Keratinocyte (primary cell): ENCODE results near the gene CCR5AS.

ENCODE experiments used
- DNase-seq: peaks from one replicate; pipeline ENCODE4 v3.0.0-alpha.2; 2011; ENCODE audit warnings: low read depth, missing footprints, low spot score
- FAIRE-seq: peaks from 2 replicates; lab custom pipeline; 2011; peaks lifted over from hg19 to GRCh38; lab: Jason Lieb, UNC
- H2AFZ ChIP-seq: 2 replicates; pipeline ENCODE4 v1.6.0; 2012; ENCODE audit warnings: low read length, control low read depth, inconsistent platforms; ENCODE audit not compliant: control insufficient read depth
- H3K27ac ChIP-seq: 2 replicates; pipeline ENCODE4 v1.5.1; 2011; ENCODE audit warnings: low read length; ENCODE audit not compliant: control insufficient read depth, insufficient read depth
- H3K27me3 ChIP-seq: 3 replicates; pipeline ENCODE4 v1.6.0; 2011; ENCODE audit warnings: low read length; ENCODE audit not compliant: control insufficient read depth, insufficient read depth; ENCODE audit errors: extremely low read depth
- H3K36me3 ChIP-seq, 2 experiments: 2 replicates in 1 of 2; 3 replicates in 1 of 2; pipeline ENCODE4 v1.5.1; 2011; ENCODE audit warnings: low read length in 2 of 2, mild to moderate bottlenecking in 1 of 2; ENCODE audit not compliant: control insufficient read depth in 2 of 2, insufficient read depth in 2 of 2; ENCODE audit errors: extremely low read depth in 1 of 2
- H3K4me1 ChIP-seq: 3 replicates; pipeline ENCODE4 v1.5.1; 2011; ENCODE audit warnings: low read length; ENCODE audit not compliant: control insufficient read depth, insufficient read depth; ENCODE audit errors: extremely low read depth
- H3K4me2 ChIP-seq: 3 replicates; pipeline ENCODE4 v1.6.0; 2011; ENCODE audit warnings: low read depth, low read length; ENCODE audit not compliant: control insufficient read depth, insufficient read depth; ENCODE audit errors: extremely low read depth
- H3K4me3 ChIP-seq, 3 experiments: fragments of 200-600 bp in 1 of 3; sonication (generic) in 1 of 3; 2 replicates in 2 of 3; 3 replicates in 1 of 3; pipeline ENCODE4 v1.5.1; 2011 to 2016; ENCODE audit warnings: low read length in 3 of 3, mild to moderate bottlenecking in 3 of 3, control low read depth in 2 of 3, inconsistent platforms in 1 of 3, low read depth in 1 of 3, mixed read lengths in 1 of 3, mixed run types in 1 of 3, moderate library complexity in 1 of 3; ENCODE audit not compliant: control insufficient read depth in 2 of 3, insufficient read depth in 2 of 3; ENCODE audit errors: extremely low read depth in 1 of 3
- H3K79me2 ChIP-seq: 2 replicates; pipeline ENCODE4 v1.6.0; 2012; ENCODE audit warnings: low read length; ENCODE audit not compliant: control insufficient read depth, insufficient read depth
- H3K9ac ChIP-seq: 3 replicates; pipeline ENCODE4 v1.6.0; 2011; ENCODE audit warnings: low read length; ENCODE audit not compliant: control insufficient read depth, insufficient read depth; ENCODE audit errors: extremely low read depth
- H3K9me1 ChIP-seq: 3 replicates; pipeline ENCODE4 v1.6.0; 2011; ENCODE audit warnings: low read length; ENCODE audit not compliant: control insufficient read depth, insufficient read depth; ENCODE audit errors: extremely low read depth
- H3K9me3 ChIP-seq: 2 replicates; pipeline ENCODE4 v1.5.1; 2012; ENCODE audit warnings: low read depth, low read length; ENCODE audit not compliant: control insufficient read depth
- H4K20me1 ChIP-seq: 3 replicates; pipeline ENCODE4 v1.6.0; 2011; ENCODE audit warnings: low read length; ENCODE audit not compliant: control insufficient read depth, insufficient read depth; ENCODE audit errors: extremely low read depth
- CTCF ChIP-seq, 3 experiments: IDR thresholded peaks in 1 of 3; conservative IDR thresholded peaks in 1 of 3; optimal IDR thresholded peaks in 1 of 3; 2 replicates in 2 of 3; 3 replicates in 1 of 3; pipeline versions ENCODE3 to v1.5.1; 2011; ENCODE audit warnings: low read length in 3 of 3, mild to moderate bottlenecking in 3 of 3, moderate library complexity in 2 of 3, control low read depth in 1 of 3, inconsistent platforms in 1 of 3; ENCODE audit not compliant: insufficient read depth in 2 of 3; ENCODE audit errors: extremely low read depth in 1 of 3
- EZH2 ChIP-seq: IDR thresholded peaks from one replicate; pipeline ENCODE4 v1.6.1; 2012; ENCODE audit warnings: inconsistent platforms, mild to moderate bottlenecking, low read length, moderate library complexity
- dilution Hi-C: fragments of 300-500 bp; cut with MboI; formaldehyde crosslinking; loops from one replicate; pipeline ENCODE4 v1.7.0; 2020; ENCODE audit warnings: low sequenced_read_pairs; ENCODE audit not compliant: extremely low pct_ligation_motif_present

The CCR5AS gene

GRCh38 chr3:46378426-46378942 is 28.4 kb downstream of the CCR5AS start:
- peak; percentile 87 for FAIRE-seq
- H2AFZ ChIP-seq, result peak overlapping the region; percentile 78

GRCh38 chr3:46375814-46376213 is 31.1 kb downstream of the CCR5AS start:
- Histone ChIP-seq H3K9me3 (no peaks in the 10 kb centered on the region), H3K4me1 (peaks cover 12% of the 10 kb centered on the region), H3K79me2 (no peaks in the 10 kb centered on the region), H3K9me1 (no peaks in the 10 kb centered on the region), H3K4me2 (no peak overlapping the region), H3K27ac (no peak overlapping the region), H3K9ac (no peak overlapping the region), H3K36me3 (no peaks in the 10 kb centered on the region), H4K20me1 (no peaks in the 10 kb centered on the region), H3K4me3 (no peak overlapping the region), H3K27me3 (peaks cover 7% of the 10 kb centered on the region), H2AFZ (no peak overlapping the region)
- DNase-seq, result no peak
- no peak for TF ChIP-seq EZH2
- TF ChIP-seq CTCF (optimal IDR thresholded peaks at IDR 0.05 in 1 of 3, IDR thresholded peaks at IDR 0.05 in 1 of 3, conservative IDR thresholded peaks at IDR 0.05 in 1 of 3; ENCODE audit: extremely low read depth in 1 of 3, insufficient read depth in 2 of 3, low read length in 3 of 3), result no peak
- FAIRE-seq, result no peak
- dilution Hi-C loops, result no loop called here

More at GRCh38 chr3:46378426-46378942, 28.4 kb downstream of the CCR5AS start:
- Histone ChIP-seq H3K9me1 (no peaks in the 10 kb centered on the region), H3K79me2 (no peaks in the 10 kb centered on the region), H3K36me3 (no peaks in the 10 kb centered on the region), H3K9ac (no peak overlapping the region), H3K27me3 (peaks cover 7% of the 10 kb centered on the region), H3K4me2 (peak overlapping the region; percentile 72), H3K4me3 (peak overlapping the region in 2 of 3 experiments; percentile 41 to 56), H3K27ac (no peak overlapping the region), H3K9me3 (no peaks in the 10 kb centered on the region), H3K4me1 (peaks cover 18% of the 10 kb centered on the region), H4K20me1 (no peaks in the 10 kb centered on the region)
- DNase-seq, result peak; percentile 38
- no peak for TF ChIP-seq EZH2
- TF ChIP-seq CTCF (optimal IDR thresholded peaks at IDR 0.05 in 1 of 3, IDR thresholded peaks at IDR 0.05 in 1 of 3, conservative IDR thresholded peaks at IDR 0.05 in 1 of 3; ENCODE audit: extremely low read depth in 1 of 3, insufficient read depth in 2 of 3, low read length in 3 of 3), result peak; percentile 77 to 88 (median 88)
- dilution Hi-C loops, result no loop called here
